Stimulated activated CD8-positive, alpha-beta memory T cell treated with anti-CD3 and anti-CD28 coated beads, Interleukin-4, amount 100 ng/mL, for 1 hour (primary cell): Measurements from ENCODE around the gene ZBTB7C.

ENCODE experiments used
- DNase-seq, 2 donors: peaks; one replicate each; pipeline ENCODE4 v3.0.0-alpha.2; 2020; ENCODE audit warnings: low read depth in 2 of 2, low spot score in 1 of 2

The ZBTB7C gene

DNA sequence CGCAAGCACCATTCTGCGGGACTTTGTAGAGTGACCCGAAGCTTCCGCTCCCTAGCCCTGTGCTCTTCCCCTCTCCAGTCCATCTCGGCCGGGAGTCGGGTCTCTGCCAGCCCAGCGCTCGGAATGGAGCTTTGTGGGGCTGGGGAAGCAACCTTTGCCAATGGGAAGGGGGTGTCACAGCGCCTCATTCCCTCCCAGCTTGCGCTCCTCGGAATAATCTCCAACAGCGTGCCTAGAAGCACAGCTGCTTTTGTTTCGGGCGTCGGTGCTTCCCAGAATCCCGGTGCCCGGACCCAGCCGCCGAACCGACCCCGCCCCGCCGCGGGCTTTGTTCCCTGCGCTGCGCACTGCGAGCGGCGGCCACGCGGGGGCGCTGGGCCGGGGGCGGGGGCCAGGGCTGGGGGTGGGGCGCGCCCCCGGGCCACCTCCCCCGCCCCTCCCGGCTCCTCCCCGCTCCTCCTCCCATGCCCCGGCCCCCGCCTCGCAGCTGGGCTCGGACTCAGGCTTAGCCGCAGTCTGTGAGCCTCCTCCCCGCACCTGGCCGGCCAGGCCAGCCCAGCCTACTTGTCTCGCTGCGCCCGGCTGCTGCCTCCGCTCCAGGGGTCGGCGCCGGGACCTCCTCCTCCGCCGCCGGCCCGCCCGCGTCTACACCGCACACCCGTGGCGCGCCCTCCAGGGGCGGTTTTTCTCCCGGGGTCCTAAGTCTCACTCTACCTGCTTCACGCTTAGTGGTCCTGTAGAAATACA, 401.1 kb downstream of the ZBTB7C start:
- DNase-seq, result peak; percentile 16

GRCh38 chr18:48007381-48007780, 401.8 kb downstream of the ZBTB7C start:
- no peak for DNase-seq

DNA sequence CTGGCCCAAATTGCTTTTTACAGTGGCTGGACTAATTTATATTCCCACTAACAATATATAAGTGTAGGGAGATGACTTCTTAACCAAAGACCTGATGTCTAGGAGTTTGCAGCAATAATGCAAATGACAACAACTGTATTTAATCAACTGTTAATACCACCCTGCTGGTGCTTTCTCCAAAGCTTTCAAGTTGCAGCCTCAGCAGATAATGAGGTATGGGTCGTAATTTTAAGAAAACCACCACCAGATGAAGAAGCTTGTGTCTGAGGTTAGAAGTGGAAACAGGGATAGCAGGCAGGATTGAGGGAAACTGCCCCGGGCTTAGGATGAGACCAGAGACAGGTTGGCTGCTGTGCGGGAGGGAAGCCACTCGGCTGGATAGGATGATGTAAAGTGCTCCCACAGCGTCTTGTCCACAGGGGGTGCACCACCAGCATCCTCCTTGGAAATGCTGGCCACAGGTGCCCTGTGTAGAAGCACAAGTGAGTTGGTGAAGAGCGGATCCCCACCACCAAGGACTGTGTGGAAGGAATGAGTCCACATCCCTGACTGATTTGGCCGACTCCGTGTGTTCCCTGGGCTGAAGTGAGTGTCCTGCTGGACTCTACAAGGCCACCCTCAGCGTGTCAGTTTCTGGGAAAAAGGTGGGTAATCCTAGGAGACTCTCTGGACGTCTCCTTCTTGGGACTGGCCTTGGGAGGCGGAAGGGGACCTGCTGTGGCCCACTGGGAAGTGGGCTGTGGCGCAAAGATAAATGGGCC, 402.6 kb downstream of the ZBTB7C start:
- no peak for DNase-seq

DNA sequence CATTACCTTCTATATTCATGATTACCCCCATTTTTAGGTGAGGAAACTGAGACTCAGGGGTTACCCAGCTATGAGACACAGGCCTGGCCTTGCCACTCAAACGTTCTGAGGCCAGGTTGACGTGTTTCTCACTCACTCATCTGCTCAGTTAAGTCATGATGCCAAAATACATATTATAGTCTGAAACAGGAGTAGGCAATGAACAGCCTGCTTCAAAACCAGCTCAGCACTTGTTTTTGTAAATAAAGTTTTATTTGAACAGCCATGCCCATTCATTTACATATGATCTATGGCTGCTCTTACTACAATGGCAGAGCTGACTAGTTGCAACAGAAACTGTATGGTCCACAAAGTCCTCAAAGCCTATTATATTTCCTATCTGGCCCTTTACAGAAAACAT, 404.6 kb downstream of the ZBTB7C start:
- DNase-seq, result no peak

GRCh38 chr18:48003426-48004349, 405.5 kb downstream of the ZBTB7C start:
- no peak for DNase-seq

- no peak for DNase-seq
Measured at GRCh38 chr18:48002933-48003365, 406.2 kb downstream of the ZBTB7C start.

- no peak for DNase-seq
Measured at GRCh38 chr18:48000701-48001100, 408.5 kb downstream of the ZBTB7C start.

- DNase-seq, result no peak
Measured at GRCh38 chr18:47999801-48000248, 409.4 kb downstream of the ZBTB7C start.

- no peak for DNase-seq
Measured at GRCh38 chr18:47997338-47997780, 411.8 kb downstream of the ZBTB7C start.

- DNase-seq, result no peak
Measured at GRCh38 chr18:47996091-47996541, 413.1 kb downstream of the ZBTB7C start.

- DNase-seq, result no peak
Measured at GRCh38 chr18:47995654-47996053, 413.5 kb downstream of the ZBTB7C start.

- DNase-seq, result no peak
Measured at GRCh38 chr18:47993409-47993808, 415.8 kb downstream of the ZBTB7C start.

DNA sequence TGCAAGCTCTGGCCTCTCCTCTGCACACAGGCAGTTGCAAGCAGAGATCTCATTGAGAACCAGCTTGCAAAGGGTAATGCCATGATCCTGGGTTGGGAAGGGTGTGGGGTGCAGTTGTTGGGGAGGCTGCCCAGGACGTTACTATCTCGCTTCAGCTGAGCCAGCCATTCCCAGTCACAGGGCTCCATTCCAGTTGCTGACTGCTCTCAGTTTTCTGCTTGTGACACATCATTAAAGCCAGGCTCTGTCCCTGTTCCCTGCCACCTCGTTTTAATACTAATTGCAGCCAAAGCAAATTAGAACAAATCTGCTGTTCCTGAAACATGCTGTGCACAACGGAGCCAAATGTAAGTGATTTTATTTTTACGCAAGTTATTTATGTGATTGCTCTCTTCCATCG, 416.2 kb downstream of the ZBTB7C start:
- DNase-seq, result no peak

DNA sequence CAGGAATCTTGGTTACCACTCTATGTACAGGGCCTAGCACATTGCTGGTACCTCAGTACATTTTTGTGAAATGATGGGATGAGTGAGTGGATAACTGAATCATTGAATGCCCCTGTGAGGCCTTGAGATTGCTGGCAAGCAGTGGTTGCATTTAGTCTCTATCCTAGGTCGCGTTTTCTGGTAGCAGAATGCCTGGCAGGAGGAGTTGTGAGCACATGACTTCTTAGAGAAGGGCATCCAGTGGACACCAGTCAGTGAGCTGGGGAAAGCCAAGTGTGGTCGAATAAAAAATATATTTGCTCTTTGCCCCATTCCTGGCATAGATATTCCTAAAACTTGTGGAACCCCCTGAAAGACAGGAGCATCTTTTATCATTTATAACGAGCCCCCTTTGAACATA, 416.9 kb downstream of the ZBTB7C start:
- no peak for DNase-seq

DNA sequence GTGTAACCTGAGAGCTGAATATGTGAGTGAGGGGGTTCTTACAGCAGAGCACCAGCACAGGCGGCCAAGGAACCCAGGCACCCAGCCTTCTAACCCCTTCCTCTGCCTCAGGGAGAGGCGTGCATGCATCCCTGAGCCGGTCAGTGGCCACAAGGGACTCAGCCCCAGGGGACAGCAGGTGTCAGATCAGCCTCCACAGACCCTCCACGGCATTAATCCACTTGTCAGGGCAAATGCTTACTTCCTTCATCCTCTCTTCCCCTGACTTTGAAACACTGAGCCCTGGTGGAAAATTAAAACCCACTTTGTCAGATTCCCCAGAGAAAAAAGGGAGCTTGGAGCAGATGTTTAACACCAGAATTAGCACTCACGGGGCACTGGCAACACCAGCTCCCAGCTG, 418.2 kb downstream of the ZBTB7C start:
- no peak for DNase-seq

GRCh38 chr18:47987388-47987699, 421.8 kb downstream of the ZBTB7C start:
- no peak for DNase-seq

- no peak for DNase-seq
Measured at GRCh38 chr18:47986620-47987387, 422.4 kb downstream of the ZBTB7C start.

DNA sequence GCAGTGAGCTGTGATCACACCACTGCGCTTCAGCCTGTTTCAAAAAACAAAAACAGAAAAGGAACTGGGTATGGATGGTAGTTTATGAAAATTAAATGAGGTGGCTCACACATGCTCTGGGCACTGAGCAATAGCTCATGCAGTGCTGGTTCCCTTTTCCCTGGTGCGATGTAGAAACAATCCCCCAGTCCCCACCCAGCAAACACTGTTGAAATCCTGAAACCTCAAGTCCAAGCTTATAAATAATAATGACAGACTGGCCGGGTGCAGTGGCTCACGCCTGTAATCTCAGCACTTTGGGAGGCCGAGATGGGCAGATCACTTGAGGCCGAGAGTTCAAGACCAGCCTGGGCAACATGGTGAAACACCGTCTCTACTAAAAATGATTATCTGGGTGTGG, 423.3 kb downstream of the ZBTB7C start:
- no peak for DNase-seq

- DNase-seq, result no peak
Measured at GRCh38 chr18:47984991-47985390, 424.2 kb downstream of the ZBTB7C start.

DNA sequence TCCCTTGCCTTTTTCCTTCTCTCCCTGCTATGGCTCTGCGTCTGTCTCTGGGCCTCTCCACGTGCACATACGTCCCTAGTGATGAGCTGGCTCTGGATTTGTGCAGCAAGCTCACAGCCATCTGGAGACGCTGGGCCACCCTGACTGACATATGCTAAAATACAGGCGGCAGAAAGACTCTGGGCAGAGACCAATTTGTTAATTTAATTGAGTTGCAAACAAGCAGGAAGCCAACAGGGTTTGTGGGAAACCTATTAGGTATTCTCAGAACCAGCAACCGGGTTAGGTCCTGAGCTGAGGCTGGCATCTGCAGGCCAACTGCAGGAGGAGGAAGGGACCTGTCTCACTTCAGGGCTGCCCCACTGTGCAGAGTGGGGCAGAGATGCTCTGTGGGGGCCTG, 425.2 kb downstream of the ZBTB7C start:
- no peak for DNase-seq

GRCh38 chr18:47983055-47983454, 426.1 kb downstream of the ZBTB7C start:
- DNase-seq, result no peak
